OCI-M2 (cell line): Measurements from ENCODE around the gene MORN4.
A peak's percentile ranks its signal among the peaks of the same experiment; 100 is the strongest.
"Not testable (repeated sequence)": the region's sequence is repeated elsewhere in the genome, so short reads cannot be mapped to it uniquely, and the experiment has no call there.

Experiments used
- DNase-seq: peaks from one replicate; lab custom pipeline; 2025; ENCODE audit not compliant: unreplicated experiment; lab: John Stamatoyannopoulos, UW

Gene MORN4

GRCh38 chr10:97598407-97599271 lies 34.7 kb downstream of the MORN4 start:
- DNase-seq, result no peak

GRCh38 chr10:97597778-97598177 lies 35.5 kb downstream of the MORN4 start:
- no peak for DNase-seq

DNA sequence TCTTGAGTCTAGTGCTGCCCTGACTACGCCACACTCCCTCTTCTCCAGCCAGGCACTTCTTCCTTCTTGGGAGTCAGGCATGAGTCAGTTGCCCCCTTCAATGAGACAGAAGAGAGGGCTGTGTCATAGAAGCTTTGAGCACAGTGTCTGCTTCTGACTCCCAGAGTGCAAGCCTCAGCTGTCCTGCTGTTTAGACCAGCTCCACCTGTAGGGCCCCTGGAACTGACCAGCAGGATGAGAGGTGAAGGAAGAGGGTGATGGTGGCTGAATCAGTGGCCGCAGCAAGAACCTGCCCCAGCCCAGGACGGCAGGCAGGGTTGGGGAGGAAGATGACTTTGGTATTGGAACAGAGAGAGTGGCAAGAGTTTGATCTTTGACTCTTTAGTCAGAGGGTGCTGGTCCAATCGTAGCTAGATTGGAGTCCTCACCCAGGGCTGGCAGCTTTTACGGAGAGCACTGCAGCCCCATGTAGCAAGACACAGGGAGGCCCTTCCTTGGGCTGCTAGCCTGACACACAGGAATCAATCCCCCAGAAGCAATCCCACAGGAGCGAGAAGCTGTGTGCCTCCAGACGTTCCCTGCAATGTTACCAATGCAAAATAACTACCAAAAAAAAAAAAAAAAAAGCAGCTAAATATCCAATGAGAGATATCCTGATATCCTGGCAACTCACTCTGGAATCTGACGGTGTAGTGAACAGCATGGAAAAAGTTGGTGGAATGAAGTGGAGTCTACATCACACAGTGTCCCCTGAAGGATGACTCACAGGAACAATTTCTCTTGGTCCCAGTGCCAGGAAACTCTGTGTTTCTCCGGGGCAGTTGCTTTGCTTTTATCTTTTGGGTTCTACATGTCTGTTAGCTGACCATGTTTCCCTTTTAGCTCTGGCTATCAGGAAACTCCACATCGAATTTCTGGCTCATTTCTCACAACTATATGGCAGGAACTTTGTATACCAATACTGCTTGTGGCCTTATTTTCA lies 36.9 kb downstream of the MORN4 start:
- DNase-seq, result peak; percentile 46

DNA sequence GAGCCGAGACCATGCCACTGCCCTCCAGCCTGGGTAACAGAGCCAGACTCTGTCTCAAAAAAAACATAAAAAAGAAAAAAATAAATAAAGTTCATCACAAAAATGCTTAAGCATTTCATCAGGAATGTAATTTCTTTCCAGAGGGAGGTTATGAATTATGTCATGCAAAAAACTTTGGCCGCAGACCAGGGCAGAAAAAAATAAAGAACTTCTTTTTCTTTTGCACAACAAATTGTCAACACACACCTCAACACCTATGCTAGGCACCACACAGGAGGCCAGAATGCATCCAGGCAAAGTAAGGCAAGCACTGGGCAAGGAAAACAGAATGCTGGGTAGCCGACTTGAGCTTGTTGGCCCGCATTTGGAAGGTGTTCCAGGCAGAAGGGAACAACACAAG lies 39.9 kb downstream of the MORN4 start:
- DNase-seq, result no peak

- DNase-seq, result no peak
These were observed 42.4 kb downstream of the MORN4 start for GRCh38 chr10:97590748-97591495.

GRCh38 chr10:97590082-97590747 lies 43.1 kb downstream of the MORN4 start:
- no peak for DNase-seq

DNA sequence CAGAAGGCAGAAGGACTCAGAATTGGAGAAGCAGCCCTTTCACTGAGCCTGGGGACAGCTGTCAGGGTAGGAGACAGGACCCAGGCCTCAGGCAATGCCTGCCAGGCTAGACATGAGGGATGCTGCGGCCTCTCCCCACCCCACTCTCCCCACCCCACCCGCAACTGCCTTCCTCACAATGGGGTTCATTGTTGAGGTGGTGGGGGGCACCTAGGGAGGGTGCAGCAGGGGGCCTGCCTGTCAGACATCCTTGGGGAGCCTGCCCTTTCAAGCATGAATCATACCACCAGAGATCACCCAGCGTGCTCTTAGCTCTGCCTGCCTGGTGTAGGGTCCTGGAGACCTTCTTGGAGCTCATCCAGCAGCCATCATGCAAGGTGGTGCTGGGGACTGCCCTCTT lies 43.8 kb downstream of the MORN4 start, which contains the start of gene C10orf62:
Gene C10orf62, plus strand, starts transcription at position 243 of the 400 bp plus-strand sequence. CDS start 177 bp downstream, outside the sequence.
- DNase-seq, result no peak

GRCh38 chr10:97587183-97587582 lies 46.1 kb downstream of the MORN4 start:
- DNase-seq, result no peak

- DNase-seq, result no peak
These were observed 47.9 kb downstream of the MORN4 start for GRCh38 chr10:97585439-97585811.

DNA sequence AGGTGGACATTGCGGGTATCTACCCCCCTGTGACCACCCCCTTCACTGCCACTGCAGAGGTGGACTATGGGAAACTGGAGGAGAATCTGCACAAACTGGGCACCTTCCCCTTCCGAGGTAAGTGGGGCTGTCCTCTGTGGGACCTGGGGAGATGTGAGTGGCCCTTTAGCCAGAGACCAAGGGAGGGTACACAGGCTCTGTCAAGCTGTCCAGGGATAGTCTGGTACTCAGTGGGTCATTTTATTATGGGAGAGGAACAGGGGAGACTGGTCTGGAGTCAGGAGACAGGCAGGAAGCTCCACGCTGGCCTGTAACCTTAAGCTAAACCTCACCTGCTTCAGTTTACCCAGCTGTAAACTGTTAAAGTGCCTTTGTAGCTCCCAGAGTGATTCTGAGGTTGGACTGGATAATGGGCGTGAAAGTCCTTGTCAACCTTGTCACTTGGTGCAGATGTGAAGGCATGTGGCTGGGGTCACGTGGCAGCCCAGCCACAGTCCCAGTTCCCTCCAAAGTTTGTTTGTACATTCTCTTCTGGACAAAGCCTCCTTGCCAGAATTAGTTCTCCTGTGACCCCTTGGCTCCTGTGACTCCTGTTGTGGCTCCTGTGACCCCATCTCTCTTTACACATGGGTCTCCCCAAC lies 48.4 kb downstream of the MORN4 start:
- DNase-seq, result no peak

DNA sequence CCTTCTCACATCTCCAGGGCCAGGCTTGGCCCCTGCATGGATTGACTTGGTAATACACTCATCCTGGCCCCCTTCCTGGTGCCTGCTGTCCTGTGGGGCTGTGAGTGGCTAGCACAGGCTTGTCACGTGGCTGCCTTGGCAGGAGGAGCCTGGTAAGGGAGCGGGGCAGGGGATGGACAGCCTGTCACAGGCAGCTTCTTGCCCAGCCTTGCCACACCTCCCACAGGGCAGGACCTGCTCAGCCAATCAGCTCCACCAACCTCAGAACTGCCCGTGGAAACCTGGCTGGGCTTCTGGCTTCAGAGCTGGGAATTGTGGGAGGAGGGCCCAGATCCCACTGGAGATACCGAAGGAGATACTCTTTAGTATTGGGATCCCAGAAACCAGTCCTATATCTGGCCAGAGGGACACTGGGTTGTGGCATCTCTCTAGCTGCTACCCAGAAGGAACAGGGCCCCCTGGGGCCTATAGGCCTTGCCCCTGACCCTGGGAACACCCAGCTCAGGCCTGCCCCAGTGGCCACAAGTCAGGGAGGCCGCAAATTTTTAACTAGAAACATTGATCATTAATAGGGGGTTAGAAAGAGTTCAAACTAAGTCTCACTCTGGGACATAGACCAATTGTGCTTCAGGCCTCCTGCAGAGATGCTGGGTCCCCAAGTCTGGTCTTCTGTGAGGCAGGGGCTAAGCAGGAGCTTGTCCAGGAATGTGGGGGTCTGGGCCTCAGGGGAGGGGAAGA lies 49.1 kb downstream of the MORN4 start, which contains the start of gene HOGA1:
Gene HOGA1, plus strand, starts transcription at position 330 of the 738 bp plus-strand sequence. Its CDS starts 315 bp downstream, at position 645.
- no peak for DNase-seq

DNA sequence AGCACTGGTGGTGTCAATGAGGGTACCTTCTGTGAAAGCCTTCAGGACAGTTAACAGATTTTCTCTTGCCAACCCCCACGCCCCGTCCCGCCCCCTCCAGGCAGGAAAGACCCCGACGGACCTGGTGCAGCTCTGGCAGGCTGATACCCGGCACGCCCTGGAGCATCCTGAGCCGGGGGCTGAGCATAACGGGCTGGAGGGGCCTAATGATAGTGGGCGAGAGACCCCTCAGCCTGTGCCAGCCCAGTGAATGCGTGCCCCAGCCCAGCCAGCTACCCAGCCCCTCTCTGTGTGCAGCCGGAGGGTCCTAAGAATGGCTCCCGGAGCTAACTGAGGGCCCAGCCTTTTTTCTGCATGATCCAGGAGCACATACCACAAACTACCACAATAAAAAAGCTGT lies 49.8 kb downstream of the MORN4 start:
- DNase-seq, result no peak

GRCh38 chr10:97582169-97582568 lies 51.1 kb downstream of the MORN4 start:
- no peak for DNase-seq

DNA sequence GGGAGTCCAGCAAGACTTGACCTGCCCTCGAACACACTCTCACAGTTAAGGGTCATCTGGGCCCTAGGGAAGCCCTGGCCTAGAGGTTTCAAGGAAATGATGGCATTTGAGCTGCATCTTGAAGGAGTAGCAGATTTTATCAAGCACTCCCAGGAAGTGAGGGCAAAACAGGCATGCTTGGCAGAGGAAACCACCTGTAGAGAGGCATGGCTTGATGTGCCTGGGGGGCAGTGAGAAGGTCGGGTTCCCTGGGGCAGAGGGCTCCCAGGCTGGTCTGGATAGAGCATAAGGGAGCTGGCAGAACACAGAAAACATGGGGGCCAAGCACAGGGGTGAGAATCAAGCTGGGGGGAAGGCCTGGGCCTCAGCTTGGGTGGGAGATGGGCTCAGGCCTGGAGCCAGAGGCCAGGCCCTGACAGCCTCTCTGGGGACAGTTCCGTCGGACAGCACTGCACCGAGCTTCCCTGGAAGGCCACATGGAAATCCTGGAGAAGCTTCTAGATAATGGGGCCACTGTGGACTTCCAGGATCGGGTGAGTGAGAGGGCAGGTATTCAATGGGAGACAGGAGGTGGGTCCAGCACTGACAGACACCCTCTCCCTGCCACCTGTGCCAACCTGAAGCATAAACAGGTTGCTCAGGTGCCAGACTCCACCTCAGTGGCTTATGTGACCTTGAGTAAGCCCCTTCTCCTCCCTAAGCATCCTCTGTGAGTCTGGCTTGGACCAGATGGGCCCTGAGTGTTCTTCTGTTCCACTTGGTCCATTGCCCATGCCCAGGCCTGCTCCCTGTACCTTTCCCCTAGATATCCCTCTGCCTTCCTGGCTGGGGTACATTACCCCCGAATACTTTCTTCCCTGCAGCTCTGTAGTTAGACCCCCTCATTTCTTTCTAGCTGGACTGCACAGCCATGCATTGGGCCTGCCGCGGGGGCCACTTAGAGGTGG lies 52.6 kb downstream of the MORN4 start:
- DNase-seq, result no peak

DNA sequence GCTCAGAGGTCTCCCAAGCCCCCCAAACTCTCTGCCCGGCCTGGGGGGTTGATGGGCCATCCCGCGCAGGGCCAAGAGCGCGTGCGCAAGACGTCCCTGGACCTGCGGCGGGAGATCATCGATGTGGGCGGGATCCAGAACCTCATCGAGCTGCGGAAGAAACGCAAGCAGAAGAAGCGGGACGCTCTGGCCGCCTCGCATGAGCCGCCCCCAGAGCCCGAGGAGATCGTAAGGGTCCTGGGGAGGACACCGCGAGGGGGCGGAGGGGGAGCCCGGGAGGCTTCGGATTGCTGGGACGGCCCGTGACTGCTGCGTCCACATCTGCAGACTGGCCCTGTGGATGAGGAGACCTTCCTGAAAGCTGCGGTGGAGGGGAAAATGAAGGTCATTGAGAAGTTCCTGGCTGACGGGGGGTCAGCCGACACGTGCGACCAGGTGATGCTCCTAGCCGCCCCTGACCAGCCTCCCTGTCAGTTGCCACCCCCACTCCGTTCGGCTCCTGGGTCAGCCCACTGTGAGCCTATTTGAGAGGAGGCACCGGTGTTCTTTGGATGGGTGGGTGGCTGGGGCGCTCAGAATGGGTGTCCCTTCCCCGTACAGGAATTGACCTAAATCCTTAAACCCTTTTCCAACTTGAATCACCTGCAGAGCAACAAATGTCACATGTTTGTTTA lies 55.0 kb downstream of the MORN4 start:
- DNase-seq, result no peak

- no peak for DNase-seq
These were observed 55.6 kb downstream of the MORN4 start for GRCh38 chr10:97577701-97578100.

DNA sequence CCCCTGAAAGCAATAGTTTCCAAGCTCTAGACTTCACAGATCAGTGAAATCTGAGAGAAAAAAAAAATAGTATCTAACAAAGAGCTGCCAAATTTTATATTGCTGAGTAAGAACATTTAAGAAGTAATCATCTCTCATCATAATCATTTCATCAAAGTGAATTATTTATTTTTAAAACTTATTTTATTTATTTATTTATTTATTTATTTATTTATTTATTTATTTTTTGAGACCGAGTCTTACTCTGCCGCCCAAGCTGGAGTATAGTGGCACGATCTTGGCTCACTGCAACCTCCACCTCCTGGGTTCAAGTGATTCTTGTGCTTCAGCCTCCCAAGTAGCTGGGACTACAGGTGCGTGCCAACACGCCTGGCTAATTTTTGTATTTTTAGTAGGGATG lies 56.8 kb downstream of the MORN4 start:
- DNase-seq, result not testable (repeated sequence)
